Spleen (tissue), 11 donors: ENCODE results near the gene SLC25A15. TPM values are rescaled to one million over a fixed set of nuclear protein-coding genes. Genes with fewer than 3 reads are reported as not detected.
"Not testable (repeated sequence)": the region's sequence is repeated elsewhere in the genome, so short reads cannot be mapped to it uniquely, and the experiment has no call there.

ENCODE experiments used
- DNase-seq: peaks from one replicate; pipeline ENCODE4 v3.0.0-alpha.2; 2020
- H3K27ac ChIP-seq, 8 donors: fragments of 200-600 bp; sonication (generic) in 7 of 8; 1 replicate in 4 of 8; 2 replicates in 4 of 8; pipeline versions ENCODE4 v1.5.0 to v1.8.0; 2016 to 2021; ENCODE audit warnings: inconsistent platforms in 4 of 8, mild to moderate bottlenecking in 4 of 8, moderate library complexity in 1 of 8
- H3K27me3 ChIP-seq, 7 donors: fragments of 200-600 bp; sonication (generic) in 6 of 7; replicated peaks in 1 of 7; 1 replicate in 4 of 7; 2 replicates in 3 of 7; pipeline versions ENCODE4 v1.5.0 to v1.8.0; 2016 to 2021; ENCODE audit warnings: inconsistent platforms in 3 of 7, mild to moderate bottlenecking in 1 of 7
- H3K36me3 ChIP-seq, 6 donors: fragments of 200-600 bp; sonication (generic) in 5 of 6; 1 replicate in 4 of 6; 2 replicates in 2 of 6; pipeline versions ENCODE4 v1.5.0 to v1.8.0; 2016 to 2021; ENCODE audit warnings: inconsistent platforms in 2 of 6
- H3K4me1 ChIP-seq, 6 donors: fragments of 200-600 bp; sonication (generic) in 5 of 6; 1 replicate in 3 of 6; 2 replicates in 3 of 6; pipeline versions ENCODE4 v1.5.0 to v1.8.0; 2016 to 2021; ENCODE audit warnings: inconsistent platforms in 3 of 6
- H3K4me3 ChIP-seq, 8 donors: fragments of 200-600 bp; sonication (generic) in 7 of 8; 1 replicate in 4 of 8; 2 replicates in 4 of 8; pipeline versions ENCODE4 v1.5.0 to v1.8.0; 2016 to 2021; ENCODE audit warnings: inconsistent platforms in 4 of 8, mild to moderate bottlenecking in 4 of 8, moderate library complexity in 2 of 8
- H3K9me3 ChIP-seq, 8 donors: fragments of 200-600 bp; sonication (generic) in 7 of 8; 1 replicate in 4 of 8; 2 replicates in 4 of 8; pipeline versions ENCODE4 v1.5.0 to v1.8.0; 2016 to 2021; ENCODE audit warnings: inconsistent platforms in 4 of 8
- POLR2A ChIP-seq, 3 donors: fragments of 450-650 bp; IDR thresholded peaks; one replicate each; pipeline ENCODE4 v1.5.1; 2017; ENCODE audit warnings: antibody characterized with exemption in 3 of 3, mild to moderate bottlenecking in 1 of 3
- POLR2AphosphoS5 ChIP-seq, 3 donors: sonication (generic); formaldehyde crosslinking; IDR thresholded peaks; one replicate each; pipeline ENCODE4 v1.5.1; 2017; ENCODE audit warnings: antibody characterized with exemption in 3 of 3
- WGBS, 5 donors: extraction: QIAGEN DNeasy Blood & Tissue Kit in 3 of 5; methylation state at CpG; one replicate each; pipeline versions ENCODE4 v1.1.5 to v1.1.7; 2013 to 2018; 5-methylcytosine and 5-hydroxymethylcytosine counted together
- intact Hi-C: fragments of 100-400 bp; cut with DNase I; formaldehyde crosslinking; loops from one replicate; pipeline ENCODE4 v1.15.0; 2023; ENCODE audit warnings: low total_unique reads
- polyA plus RNA-seq, 3 donors: library from polyadenylated mRNA; stranded (reverse); fragments of 200-250 nt; gene quantifications; one replicate each; pipeline ENCODE4 v1.2.1, GENCODE V29; 2013
- total RNA-seq, 7 donors: library from RNA; depleted of rRNA in 3 of 7; stranded (reverse); fragments of >200 nt in 3 of 7; fragmentation: NEBNext Ultra II Directional in 4 of 7; extraction: Animal tissue kit (Norgen Biotek cat#: 25700) in 4 of 7; gene quantifications; one replicate each; pipeline versions ENCODE4 v1.1.0 to v1.2.1, GENCODE V29; 2016 to 2021
- TF ChIP-seq, protein P1 (sequence below), 11 experiments: fragments of 200-600 bp in 7 of 11; fragments of 450-650 bp in 4 of 11; sonication (generic) in 4 of 11; IDR thresholded peaks in 8 of 11; conservative IDR thresholded peaks in 3 of 11; 1 replicate in 7 of 11; 2 replicates in 4 of 11; pipeline versions ENCODE4 v1.4.0 to v1.8.0; 2016 to 2021; ENCODE audit warnings: antibody characterized with exemption in 11 of 11, inconsistent platforms in 4 of 11, mild to moderate bottlenecking in 1 of 11
- donor health status: healthy with polysubstance abuse.
- donor health status: DM: no; HTN: no; CAD: no; lungs with moderate emphysema.
- donor health status: DM: no; HTN: no; CAD: no.
- donor health status: Bipolar disorder and iron deficiency.
- donor health status: healthy.
- donor health status: DM: no; HTN: no; CAD: no.
- donor health status: DM: yes; HTN: yes; CAD: no.

Gene SLC25A15
- total and polyA plus RNA-seq, 10 donors = 0.96 to 6.2 (median 4.2) TPM

DNA sequence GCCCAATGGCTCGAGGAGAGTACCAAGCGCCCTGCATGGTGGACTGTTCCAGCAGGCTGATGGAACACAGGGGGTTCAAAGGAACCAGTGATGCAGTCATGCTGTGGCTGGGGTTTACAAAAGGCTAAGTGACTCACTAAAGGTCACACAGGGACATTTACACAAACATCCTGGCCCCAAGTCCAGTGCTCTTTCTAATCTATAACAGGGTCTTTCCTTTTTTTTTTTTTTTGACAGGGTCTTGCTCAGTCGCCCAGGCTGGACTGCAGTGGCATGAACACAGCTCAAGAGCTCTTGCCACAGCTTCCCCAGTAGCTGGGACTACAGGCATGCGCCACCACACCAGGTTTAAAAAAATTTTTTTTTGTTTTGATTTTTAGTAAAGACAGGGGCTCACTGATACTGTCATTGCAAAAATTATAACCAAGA, 2.8 kb upstream of the SLC25A15 start:
- WGBS, 5 donors = 87 to 100% (median 92%) methylated on average over 4 of the region's 4 CpGs
- Histone ChIP-seq H3K27me3 (no peaks in the 10 kb centered on the region), H3K36me3 (no peaks in the 10 kb centered on the region), H3K27ac (no peak overlapping the region), H3K9me3 (no peaks in the 10 kb centered on the region), H3K4me1 (peaks cover 0 to 28% (median 17%) of the 10 kb centered on the region in 6 donors), H3K4me3 (no peak overlapping the region)
- intact Hi-C loops = no loop called here
- TF ChIP-seq POLR2A (IDR thresholded peaks at IDR 0.05) (no peak), POLR2AphosphoS5 (IDR thresholded peaks at IDR 0.05) (no peak)
- TF ChIP-seq, protein P1, sequence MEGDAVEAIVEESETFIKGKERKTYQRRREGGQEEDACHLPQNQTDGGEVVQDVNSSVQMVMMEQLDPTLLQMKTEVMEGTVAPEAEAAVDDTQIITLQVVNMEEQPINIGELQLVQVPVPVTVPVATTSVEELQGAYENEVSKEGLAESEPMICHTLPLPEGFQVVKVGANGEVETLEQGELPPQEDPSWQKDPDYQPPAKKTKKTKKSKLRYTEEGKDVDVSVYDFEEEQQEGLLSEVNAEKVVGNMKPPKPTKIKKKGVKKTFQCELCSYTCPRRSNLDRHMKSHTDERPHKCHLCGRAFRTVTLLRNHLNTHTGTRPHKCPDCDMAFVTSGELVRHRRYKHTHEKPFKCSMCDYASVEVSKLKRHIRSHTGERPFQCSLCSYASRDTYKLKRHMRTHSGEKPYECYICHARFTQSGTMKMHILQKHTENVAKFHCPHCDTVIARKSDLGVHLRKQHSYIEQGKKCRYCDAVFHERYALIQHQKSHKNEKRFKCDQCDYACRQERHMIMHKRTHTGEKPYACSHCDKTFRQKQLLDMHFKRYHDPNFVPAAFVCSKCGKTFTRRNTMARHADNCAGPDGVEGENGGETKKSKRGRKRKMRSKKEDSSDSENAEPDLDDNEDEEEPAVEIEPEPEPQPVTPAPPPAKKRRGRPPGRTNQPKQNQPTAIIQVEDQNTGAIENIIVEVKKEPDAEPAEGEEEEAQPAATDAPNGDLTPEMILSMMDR (IDR thresholded peaks at IDR 0.05 in 8 of 11, conservative IDR thresholded peaks at IDR 0.05 in 3 of 11) = no peak
- DNase-seq = no peak

DNA sequence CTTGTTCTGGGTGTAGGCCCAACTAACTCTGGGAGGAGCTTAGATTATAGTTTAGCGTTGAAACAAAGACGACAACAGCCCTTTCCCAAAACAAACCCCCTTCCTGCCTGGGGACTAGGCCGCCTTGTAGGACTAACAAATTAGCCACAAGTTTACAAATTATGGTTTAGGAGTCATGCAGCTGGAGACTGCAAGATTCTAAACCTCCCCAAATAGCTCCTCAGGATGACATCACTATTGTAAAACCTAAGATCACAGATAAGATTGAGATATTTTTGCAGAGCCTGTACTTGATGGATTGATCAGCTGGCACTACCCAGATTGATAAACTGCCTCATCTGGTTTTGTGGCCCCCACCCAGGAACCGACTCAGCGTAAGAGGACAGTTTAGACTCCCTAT, 2.3 kb upstream of the SLC25A15 start:
- WGBS, 5 donors = 83 to 92% (median 90%) methylated on average over 5 of the region's 5 CpGs
- no peak for DNase-seq
- peaks cover 0 to 24% (median 15%) of the 10 kb centered on the region in 6 donors for H3K4me1 ChIP-seq
- no peaks in the 10 kb centered on the region for H3K36me3 ChIP-seq
- intact Hi-C loops = no loop called here
- no peaks in the 10 kb centered on the region for H3K9me3 ChIP-seq
- H3K27me3 ChIP-seq = no peaks in the 10 kb centered on the region
- TF ChIP-seq POLR2AphosphoS5 (IDR thresholded peaks at IDR 0.05) (no peak), POLR2A (IDR thresholded peaks at IDR 0.05) (no peak)
- TF ChIP-seq, protein P1 (IDR thresholded peaks at IDR 0.05 in 8 of 11, conservative IDR thresholded peaks at IDR 0.05 in 3 of 11) = no peak
- H3K4me3 ChIP-seq = no peak overlapping the region
- H3K27ac ChIP-seq = no peak overlapping the region

DNA sequence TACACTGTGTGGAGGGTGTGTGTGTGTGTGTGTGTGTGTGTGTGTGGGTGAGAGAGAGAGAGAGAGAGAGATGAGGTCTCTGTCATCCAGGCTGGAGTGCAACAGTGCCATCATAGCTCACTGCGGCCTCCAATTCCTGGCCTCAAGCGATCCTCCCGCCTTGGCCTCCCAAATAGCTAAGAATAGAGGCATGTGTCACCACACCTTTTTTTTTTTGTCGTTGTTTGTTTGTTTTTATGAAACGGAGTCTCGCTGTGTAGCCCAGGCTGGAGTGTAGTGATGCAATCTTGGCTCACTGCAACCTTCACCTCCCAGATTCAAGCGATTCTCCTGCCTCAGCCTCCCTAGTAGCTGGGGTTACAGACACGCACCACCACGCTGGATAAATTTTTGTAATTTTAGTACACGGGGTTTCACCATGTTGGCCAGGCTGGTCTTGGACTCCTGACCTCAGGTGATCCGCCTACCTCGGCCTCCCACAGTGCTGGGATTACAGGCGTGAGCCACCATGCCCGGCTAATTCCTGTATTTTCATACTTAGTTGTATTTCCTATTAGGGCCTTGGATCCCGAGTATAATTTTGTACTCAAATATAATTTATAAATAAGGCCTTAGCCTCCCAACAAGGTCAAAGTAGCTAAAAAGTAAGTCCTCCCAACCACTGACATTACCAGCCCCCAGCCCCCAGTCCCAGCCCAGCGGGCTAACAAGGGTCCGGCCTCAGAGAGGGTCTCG, 704 bp upstream of the SLC25A15 start:
- Histone ChIP-seq H3K4me3 (peak overlapping the region; percentile 48 to 83 (median 59)), H3K27ac (peak overlapping the region; percentile 73 to 88 (median 79)), H3K4me1 (peaks cover 0 to 24% (median 15%) of the 10 kb centered on the region in 6 donors)
- WGBS, 5 donors = 53 to 60% (median 55%) methylated on average over 18 of the region's 18 CpGs
- DNase-seq, intact Hi-C loops, H3K9me3 ChIP-seq, H3K27me3 ChIP-seq, H3K36me3 ChIP-seq: not testable (repeated sequence)

DNA sequence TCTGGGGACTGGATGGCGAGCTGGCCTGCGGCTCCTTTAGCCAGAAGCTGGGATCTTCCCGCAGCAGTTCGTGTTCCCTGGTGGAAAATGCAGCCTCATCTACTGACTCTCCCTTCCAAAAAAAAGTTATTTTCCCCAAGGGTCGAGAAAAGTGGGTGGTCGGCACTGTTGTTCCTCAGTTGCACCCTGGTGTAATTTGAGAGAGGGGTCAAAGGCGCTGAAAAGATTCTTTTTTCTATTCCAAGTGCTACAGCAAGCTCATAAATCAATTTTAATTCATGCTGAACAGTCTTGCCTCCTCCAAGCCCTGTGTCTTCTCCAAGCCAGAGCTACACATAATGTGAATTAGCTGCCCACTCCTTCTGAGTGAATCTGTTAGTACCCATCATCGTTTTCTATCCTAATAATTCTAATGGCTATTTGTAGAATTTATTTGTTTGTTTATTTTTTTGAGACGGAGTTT, 774 bp downstream of the SLC25A15 start:
- intact Hi-C loops = loop anchor here (10.0 kb wide), 2 partner anchors 125 to 265 kb away; no protein-coding TSS in a partner anchor
- TF ChIP-seq, protein P1 (IDR thresholded peaks at IDR 0.05 in 8 of 11, conservative IDR thresholded peaks at IDR 0.05 in 3 of 11) = no peak
- peak overlapping the region; percentile 73 to 88 (median 79) for H3K27ac ChIP-seq
- DNase-seq = no peak
- no peaks in the 10 kb centered on the region for H3K27me3 ChIP-seq
- no peaks in the 10 kb centered on the region for H3K9me3 ChIP-seq
- peak overlapping the region; percentile 48 to 83 (median 59) for H3K4me3 ChIP-seq
- H3K36me3 ChIP-seq = peaks cover 0 to 20% (median 0%) of the 10 kb centered on the region in 6 donors
- H3K4me1 ChIP-seq = peaks cover 0 to 24% (median 15%) of the 10 kb centered on the region in 6 donors
- WGBS, 5 donors = 33 to 52% (median 44%) methylated on average over 6 to 9 of the region's 9 CpGs
